Glomerular visceral epithelial cell (primary cell): ENCODE measurements around the gene CPA4.
A peak's percentile ranks its signal among the peaks of the same experiment; 100 is the strongest.

ENCODE experiments used
- DNase-seq: peaks from one replicate; pipeline ENCODE4 v3.0.0-alpha.2; 2016; ENCODE audit errors: extremely low spot score

CPA4 gene

GRCh38 chr7:130344271-130344866 lies 51.4 kb downstream of the CPA4 start, which contains the start of gene CPA5:
Gene CPA5 (plus strand): TSS chr7:130344816. CDS start chr7:130346486, 1,670 bp downstream.
- no peak for DNase-seq

DNA sequence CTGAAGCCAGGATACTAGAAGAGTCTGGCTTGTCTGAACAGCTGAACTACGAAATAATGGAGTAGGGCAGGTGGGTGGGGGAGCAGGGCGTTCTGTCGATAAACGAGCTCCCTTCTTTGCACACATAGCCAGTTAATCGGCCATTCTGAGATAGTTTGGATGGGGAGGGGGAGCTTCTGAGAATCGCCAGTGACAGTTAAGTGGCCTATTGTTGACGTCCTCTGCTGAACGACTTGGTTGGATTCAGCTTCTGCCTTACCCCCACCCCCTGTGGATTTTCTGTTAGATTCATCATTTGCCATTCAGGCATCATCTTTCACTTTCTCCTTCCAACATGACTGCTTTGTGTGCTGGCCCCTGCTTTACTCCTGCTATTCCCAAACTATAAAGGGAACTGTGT lies 52.2 kb downstream of the CPA4 start:
- DNase-seq: no peak

DNA sequence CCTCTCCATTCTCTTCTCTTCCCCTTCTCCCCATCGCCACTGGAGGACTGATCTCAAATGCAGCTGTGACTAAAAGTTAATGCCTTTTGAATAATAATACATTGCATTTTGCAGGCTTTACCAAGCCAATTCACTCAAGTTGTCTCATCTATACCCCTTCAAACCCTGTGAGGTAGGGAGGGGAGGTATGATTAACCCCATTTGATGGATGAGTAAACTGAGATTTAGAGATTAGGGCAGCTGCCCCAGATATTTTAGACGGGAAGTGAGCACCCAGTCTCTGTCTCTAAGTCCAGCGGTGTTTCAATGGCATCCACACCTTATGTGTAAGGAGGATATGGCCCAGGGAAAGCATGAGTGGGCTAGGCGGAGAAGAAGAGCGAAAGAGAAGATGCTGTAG lies 52.8 kb downstream of the CPA4 start:
- no peak for DNase-seq

- no peak for DNase-seq
Observed at GRCh38 chr7:130346177-130346905, 53.4 kb downstream of the CPA4 start.

- DNase-seq: no peak
Observed at GRCh38 chr7:130346941-130347340, 54.0 kb downstream of the CPA4 start.

GRCh38 chr7:130349911-130350782 lies 57.2 kb downstream of the CPA4 start:
- DNase-seq: no peak

DNA sequence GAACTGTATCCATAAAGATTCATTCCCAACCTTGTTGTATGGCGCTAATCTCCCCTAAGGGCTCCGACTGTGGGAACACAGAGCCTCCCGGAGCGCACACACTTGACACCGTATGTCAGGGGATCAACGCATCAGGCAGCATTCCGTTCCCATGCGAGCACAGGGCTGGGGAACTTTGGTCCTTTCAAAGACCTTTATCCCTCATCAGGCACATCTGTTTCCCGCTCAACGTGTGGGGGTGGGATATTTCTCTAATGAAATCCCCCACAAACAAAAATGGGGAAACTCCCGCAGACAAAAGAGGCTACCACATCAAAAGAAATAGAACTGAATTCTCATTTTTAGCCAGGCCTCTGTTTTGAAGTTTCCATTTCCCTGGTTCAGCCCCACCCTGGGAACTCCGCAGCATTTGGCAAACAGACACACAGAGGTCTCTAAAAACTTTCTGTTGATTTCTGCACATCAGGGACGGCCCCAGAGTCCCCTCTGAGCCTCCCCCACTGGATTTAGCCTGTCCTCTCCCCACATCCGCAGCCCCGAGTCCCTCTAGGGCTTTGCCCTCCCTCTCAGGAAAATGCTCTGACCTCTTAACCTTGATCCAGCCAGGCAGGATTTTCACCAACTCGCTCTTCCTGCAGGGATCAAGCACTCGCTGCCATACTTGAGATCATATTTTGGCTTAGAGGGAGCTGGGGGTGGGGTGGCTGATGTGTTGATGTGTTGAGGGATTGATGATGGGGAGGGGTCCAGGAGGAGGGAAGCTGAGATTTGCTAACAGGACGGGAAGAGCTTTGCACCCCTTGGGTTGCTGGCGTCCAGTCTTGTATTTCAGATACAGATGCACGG lies 58.2 kb downstream of the CPA4 start:
- no peak for DNase-seq

GRCh38 chr7:130351791-130352090 lies 58.8 kb downstream of the CPA4 start:
- no peak for DNase-seq

- peak; percentile 18 for DNase-seq
Observed at GRCh38 chr7:130352194-130353074, 59.5 kb downstream of the CPA4 start.

DNA sequence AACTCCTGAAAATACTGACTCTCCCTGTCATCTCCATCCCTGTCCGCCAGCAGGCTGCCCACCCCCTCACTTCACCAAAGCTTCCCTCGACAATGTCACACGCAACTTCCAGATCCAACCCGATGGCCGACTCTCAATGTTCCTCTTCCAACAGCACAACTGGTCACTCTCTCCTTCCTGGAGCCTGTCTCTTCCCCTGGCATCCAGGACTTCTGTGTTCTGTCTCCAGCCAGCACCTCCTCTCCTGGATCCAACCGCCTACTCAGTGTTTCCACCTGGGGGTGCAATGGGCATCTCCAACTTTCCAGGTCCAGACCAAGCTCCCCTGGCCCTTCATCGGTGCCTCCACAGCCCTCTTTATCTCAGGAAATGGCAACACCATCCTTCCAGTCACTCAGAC lies 60.2 kb downstream of the CPA4 start:
- DNase-seq: no peak

GRCh38 chr7:130356121-130356875 lies 63.3 kb downstream of the CPA4 start:
- peak; percentile 98 for DNase-seq

GRCh38 chr7:130356876-130357611 lies 64.1 kb downstream of the CPA4 start:
- DNase-seq: peak; percentile 91

DNA sequence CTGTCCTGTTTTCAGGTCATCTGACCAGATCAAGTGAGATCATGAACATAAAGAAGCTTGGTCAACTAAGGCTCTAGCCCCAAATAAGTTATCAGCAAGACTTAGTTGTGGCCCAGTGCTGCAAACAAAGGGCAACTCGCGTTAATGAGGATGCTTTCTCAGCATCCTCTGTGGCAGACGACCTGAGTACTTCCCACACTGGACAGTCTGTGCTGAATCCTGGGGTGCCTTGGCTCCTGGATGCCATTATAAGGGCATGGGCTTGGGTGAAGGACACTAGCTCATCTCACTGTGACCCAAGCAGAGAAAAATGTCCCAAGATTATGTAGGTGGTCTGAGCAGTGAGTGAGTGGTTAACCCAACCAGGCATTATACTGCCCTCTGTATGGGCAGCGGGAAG lies 65.5 kb downstream of the CPA4 start:
- no peak for DNase-seq

DNA sequence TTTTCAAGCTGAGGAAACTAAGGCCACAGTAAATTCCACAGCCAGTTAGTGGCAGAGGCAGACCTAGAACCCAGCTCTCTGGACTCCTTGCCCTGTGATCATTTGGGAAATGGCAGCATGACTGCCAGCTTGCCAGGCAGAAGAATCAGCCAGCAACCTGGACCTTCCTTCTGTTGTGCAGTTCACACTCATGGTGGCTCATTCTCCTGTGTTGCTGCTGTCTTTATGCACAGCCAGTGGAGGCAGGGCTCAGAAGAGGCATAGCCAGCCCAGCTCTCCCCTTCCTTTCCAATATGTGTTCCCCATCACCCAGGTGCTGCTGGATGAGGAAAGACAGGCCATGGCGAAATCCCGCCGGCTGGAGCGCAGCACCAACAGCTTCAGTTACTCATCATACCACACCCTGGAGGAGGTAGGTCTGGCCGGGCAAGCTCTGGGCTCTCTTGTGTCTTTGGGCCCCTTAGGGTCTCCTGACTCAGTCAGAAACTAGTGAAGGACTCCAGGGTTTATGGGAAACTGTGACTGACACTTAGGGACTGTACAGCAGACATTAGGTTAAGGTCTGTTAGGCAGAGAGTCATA lies 66.4 kb downstream of the CPA4 start:
- no peak for DNase-seq

GRCh38 chr7:130360518-130360917 lies 67.6 kb downstream of the CPA4 start:
- no peak for DNase-seq

- no peak for DNase-seq
Observed at GRCh38 chr7:130361681-130362080, 68.7 kb downstream of the CPA4 start.

GRCh38 chr7:130362251-130362816 lies 69.4 kb downstream of the CPA4 start:
- no peak for DNase-seq

GRCh38 chr7:130363026-130363847 lies 70.3 kb downstream of the CPA4 start:
- peak; percentile 91 for DNase-seq
